K562 (cell line): Measurements from ENCODE around the gene GNG7. TPM values are rescaled to one million over a fixed set of nuclear protein-coding genes. Genes with fewer than 3 reads are reported as not detected.

Experiments
- ATAC-seq: fragments of 200-7000 bp; cut with Tn5 transposase; 3 replicates; pipeline ENCODE4 v1.9.1; 2020; ENCODE audit warnings: moderate library complexity
- BruUV-seq: library from RNA; stranded (reverse); fragments of 400-500 nt; replicated peaks from 2 replicates; lab custom pipeline; 2021; lab: Mats Ljungman, UMichigan
- CTCF ChIA-PET: fragments of 300-600 bp; formaldehyde crosslinking; extraction: SDS; loops from one replicate; lab custom pipeline; 2021; ENCODE audit warnings: low intra/inter-chr PET ratio; lab: Yijun Ruan, JAX
- POLR2A ChIA-PET: fragments of 300-600, 350-650 bp; sonication (Branson Sonifier 250); formaldehyde crosslinking; extraction: SDS; loops from one replicate; lab custom pipeline; 2021; ENCODE audit warnings: antibody characterized with exemption, inconsistent platforms; lab: Yijun Ruan, JAX
- DNase-seq, 4 experiments: peaks; one replicate each; pipeline versions ENCODE4 v3.0.0 to v3.0.0-alpha.2; 2011 to 2018; ENCODE audit warnings: low spot score in 3 of 4, mixed read lengths in 3 of 4; ENCODE audit errors: extremely low read depth in 1 of 4
- FAIRE-seq: peaks from 2 replicates; lab custom pipeline; 2011; peaks lifted over from hg19 to GRCh38; lab: Jason Lieb, UNC
- H2AFZ ChIP-seq: 2 replicates; pipeline ENCODE4 v1.6.0; 2011; ENCODE audit warnings: low read depth, low read length, control low read depth, inconsistent platforms
- H3K27ac ChIP-seq: fragments of 200-600 bp; 3 replicates; pipeline ENCODE4 v1.8.0; 2011; ENCODE audit warnings: low read depth, mild to moderate bottlenecking, control low read depth, inconsistent platforms, low read length, moderate library complexity, mixed read lengths; ENCODE audit errors: extremely low read depth
- H3K27me3 ChIP-seq, 2 experiments: fragments of 300-600 bp in 1 of 2; 2 replicates in 1 of 2; 3 replicates in 1 of 2; pipeline versions ENCODE4 v1.6.0 to v1.8.0; 2011; ENCODE audit warnings: inconsistent platforms in 2 of 2, low read length in 2 of 2, mild to moderate bottlenecking in 1 of 2, mixed read lengths in 1 of 2, moderate library complexity in 1 of 2; ENCODE audit not compliant: control insufficient read depth in 2 of 2, insufficient read depth in 2 of 2
- H3K36me3 ChIP-seq: fragments of 300-600 bp; 3 replicates; pipeline ENCODE4 v1.8.0; 2011; ENCODE audit warnings: mild to moderate bottlenecking, low read length, inconsistent platforms; ENCODE audit not compliant: control insufficient read depth, insufficient read depth
- H3K4me1 ChIP-seq, 2 experiments: fragments of 200-600 bp in 1 of 2; replicated peaks in 1 of 2; 2 replicates in 1 of 2; 3 replicates in 1 of 2; pipeline versions ENCODE4 v1.5.1 to v1.8.0; 2011; ENCODE audit warnings: inconsistent platforms in 2 of 2, low read length in 2 of 2, mild to moderate bottlenecking in 1 of 2, mixed read lengths in 1 of 2, moderate library complexity in 1 of 2; ENCODE audit not compliant: control insufficient read depth in 2 of 2, insufficient read depth in 2 of 2
- H3K4me2 ChIP-seq: 2 replicates; pipeline ENCODE4 v1.6.1; 2011; ENCODE audit warnings: low read length, control low read depth, inconsistent platforms, mixed read lengths; ENCODE audit not compliant: insufficient read depth
- H3K4me3 ChIP-seq: fragments of 200-600 bp; sonication (generic), shearing (Covaris generic); 2 replicates; pipeline ENCODE4 v1.5.1; 2016; ENCODE audit warnings: control low read depth, inconsistent platforms
- H3K79me2 ChIP-seq: fragments of 200-600 bp; 3 replicates; pipeline ENCODE4 v1.8.0; 2011; ENCODE audit warnings: low read length, inconsistent platforms; ENCODE audit not compliant: control insufficient read depth, insufficient read depth
- H3K9ac ChIP-seq, 2 experiments: 2 replicates each; pipeline versions ENCODE4 v1.6.0 to v1.6.1; 2011; ENCODE audit warnings: low read depth in 2 of 2, low read length in 2 of 2, control low read depth in 1 of 2, inconsistent platforms in 1 of 2, mild to moderate bottlenecking in 1 of 2, mixed read lengths in 1 of 2; ENCODE audit not compliant: insufficient read depth in 1 of 2
- H3K9me1 ChIP-seq: one replicate; pipeline ENCODE4 v1.6.0; 2011; ENCODE audit warnings: inconsistent platforms, mild to moderate bottlenecking, low read length, moderate library complexity; ENCODE audit not compliant: control insufficient read depth, insufficient read depth
- H3K9me3 ChIP-seq: replicated peaks from 2 replicates; pipeline ENCODE4 v1.5.1; 2011; ENCODE audit warnings: low read depth, low read length, inconsistent platforms; ENCODE audit not compliant: control insufficient read depth, insufficient read depth
- H4K20me1 ChIP-seq: replicated peaks from 2 replicates; pipeline ENCODE4 v1.6.1; 2011; ENCODE audit warnings: low read length, inconsistent platforms, mixed read lengths; ENCODE audit not compliant: control insufficient read depth, insufficient read depth
- BCOR ChIP-seq: fragments of 450-650 bp; IDR thresholded peaks from 2 replicates; pipeline ENCODE4 v1.6.1; 2016
- CBX1 ChIP-seq: sonication (generic); IDR thresholded peaks from 2 replicates; pipeline ENCODE4 v1.6.1; 2016; ENCODE audit warnings: antibody characterized with exemption, low read depth, mild to moderate bottlenecking
- CCAR2 ChIP-seq: fragments of 200-400 bp; formaldehyde crosslinking; IDR thresholded peaks from 2 replicates; pipeline ENCODE4 v1.6.1; 2017; ENCODE audit warnings: mild to moderate bottlenecking, low read depth, low read length
- E2F4 ChIP-seq: sonication (generic); formaldehyde crosslinking; IDR thresholded peaks from 2 replicates; pipeline ENCODE4 v1.8.0; 2022; ENCODE audit warnings: mild to moderate bottlenecking, low read depth, missing genetic modification reagents
- EZH2 ChIP-seq: IDR thresholded peaks from 2 replicates; pipeline ENCODE4 v1.6.1; 2012; ENCODE audit warnings: low read depth, mild to moderate bottlenecking, inconsistent platforms, low read length, borderline replicate concordance
- GATAD2A ChIP-seq: fragments of 450-650 bp; IDR thresholded peaks from 2 replicates; pipeline ENCODE4 v1.6.1; 2017
- HOMEZ ChIP-seq: fragments of 250-450 bp; sonication (Bioruptor Pico); IDR thresholded peaks from 2 replicates; pipeline ENCODE4 v1.4.0; 2020; ENCODE audit warnings: mild to moderate bottlenecking, moderate library complexity
- MAX ChIP-seq: sonication (generic); formaldehyde crosslinking; IDR thresholded peaks from 2 replicates; pipeline ENCODE4 v1.9.0; 2022; ENCODE audit warnings: mild to moderate bottlenecking, missing genetic modification reagents
- MYC ChIP-seq, 2 experiments: fragments of 250-450 bp in 1 of 2; sonication (Bioruptor Pico) in 1 of 2; IDR thresholded peaks; 2 replicates each; pipeline versions ENCODE4 v1.5.1 to v1.6.1; 2012 to 2021; ENCODE audit warnings: low read depth in 2 of 2, borderline replicate concordance in 1 of 2, improper control_type of control experiment in 1 of 2, low read length in 1 of 2, mild to moderate bottlenecking in 1 of 2, moderate library complexity in 1 of 2
- PHTF2 ChIP-seq: fragments of 250-450 bp; sonication (Bioruptor Pico); IDR thresholded peaks from 2 replicates; pipeline ENCODE4 v1.5.0; 2021; ENCODE audit warnings: mild to moderate bottlenecking
- RCOR1 ChIP-seq, 2 experiments: IDR thresholded peaks; 2 replicates each; pipeline ENCODE4 v1.6.1; 2012; ENCODE audit warnings: low read depth in 2 of 2, low read length in 2 of 2, borderline replicate concordance in 1 of 2, improper control_type of control experiment in 1 of 2
- USF1 ChIP-seq: sonication (generic); formaldehyde crosslinking; IDR thresholded peaks from 2 replicates; pipeline ENCODE4 v1.9.0; 2022; ENCODE audit warnings: mild to moderate bottlenecking, missing genetic modification reagents
- WGBS: fragments of 100-300 bp; shearing (Covaris generic); methylation state at CpG from one replicate; pipeline ENCODE4 v1.1.6; 2016; ENCODE audit warnings: low coverage, mixed read lengths; ENCODE audit not compliant: insufficient coverage; ENCODE audit errors: missing lambda C conversion rate; 5-methylcytosine and 5-hydroxymethylcytosine counted together
- in situ Hi-C: fragments of 300-500 bp; cut with MboI; formaldehyde crosslinking; loops from 4 replicates; pipeline ENCODE4 v1.15.0; 2018; ENCODE audit warnings: inconsistent platforms, mixed read lengths
- intact Hi-C: fragments of 100-400 bp; cut with micrococcal nuclease; formaldehyde crosslinking; loops from 2 replicates; pipeline ENCODE4 v1.14.2; 2022
- polyA plus RNA-seq, 8 experiments: library from polyadenylated mRNA; depleted of rRNA in 4 of 8; stranded (reverse) in 5 of 8; unstranded in 3 of 8; fragments of >200 nt; fragmentation: Nextera tagmentation in 2 of 8; fragmentation: Illumina TruSeq in 1 of 8; extraction: Ambion mirVana in 2 of 8; extraction: Trizol in 1 of 8; gene quantifications; 2 replicates each; pipeline versions ENCODE4 v1.2.1 to v1.2.3, GENCODE V29; 2011 to 2014; ENCODE audit warnings: inconsistent platforms in 1 of 8, missing spikeins in 1 of 8
- total RNA-seq, 7 experiments: library from RNA; depleted of rRNA in 6 of 7; stranded (reverse); fragments of >200 nt in 6 of 7; fragmentation: Illumina TruSeq in 2 of 7; extraction: Trizol in 2 of 7; gene quantifications; 2 replicates each; pipeline versions ENCODE4 v1.2.1 to v1.2.3, GENCODE V29; 2011 to 2021; ENCODE audit warnings: low replicate concordance in 1 of 7

Gene GNG7
- total and polyA plus RNA-seq, 9 of the 15 experiments (the other 6 are each of a cell fraction or from before 2014, with no cell fraction given) = 0.01 to 0.20 (median 0.06) TPM; not detected in 1

GRCh38 chr19:2550431-2551171 lies 151.9 kb downstream of the GNG7 start:
- no peak for DNase-seq
- intact Hi-C loops (no loop called here), in situ Hi-C loops (no loop called here)
- H3K9me3 ChIP-seq = no peaks in the 10 kb centered on the region; the same call in 1 of the 2 replicates
- ChIA-PET POLR2A (no interaction called here), CTCF (interaction anchor here (1.1 kb wide), 1 partner anchor 76 kb away, joined by 3 read pairs; no protein-coding TSS in a partner anchor)
- ATAC-seq = no peak
- H3K27me3 ChIP-seq = peaks cover 3 to 12% of the 10 kb centered on the region in 2 experiments; a peak in 3 of 5 replicates
- no peak for FAIRE-seq
- H4K20me1 ChIP-seq = no peaks in the 10 kb centered on the region
- no peak overlapping the region for H3K27ac ChIP-seq
- peak overlapping the region in 1 of 2 experiments; percentile 65; a peak in 1 of 4 replicates for H3K9ac ChIP-seq
- H3K79me2 ChIP-seq = no peaks in the 10 kb centered on the region
- 48% methylated on average over 17 of the region's 21 CpGs for WGBS
- no peaks in the 10 kb centered on the region for H3K9me1 ChIP-seq
- BruUV-seq = no TSS peak
- H2AFZ ChIP-seq = no peak overlapping the region
- TF ChIP-seq RCOR1 (IDR thresholded peaks at IDR 0.05; ENCODE audit: borderline replicate concordance in 1 of 2, low read depth in 2 of 2, low read length in 2 of 2) (peak in 1 of 2 experiments; percentile 5; a peak in 1 of 4 replicates), MYC (IDR thresholded peaks at IDR 0.05; ENCODE audit: low read depth, low read length) (no peak), MYC (CRISPR knock-in tag; IDR thresholded peaks at IDR 0.05; ENCODE audit: borderline replicate concordance, low read depth) (no peak), HOMEZ (no peak), E2F4 (no peak), MAX (peak; percentile 51; the same call in 1 of the 2 replicates), PHTF2 (CRISPR knock-in tag) (no peak), CBX1 (0 out of 2 replicates have a peak, but pooled peaks have one; percentile 46), EZH2 (no peak), GATAD2A (no peak), USF1 (0 out of 2 replicates have a peak, but pooled peaks have one; percentile 14), CCAR2 (no peak), BCOR (0 out of 2 replicates have a peak, but pooled peaks have one; percentile 16)
- H3K4me3 ChIP-seq = no peak overlapping the region
- no peaks in the 10 kb centered on the region for H3K36me3 ChIP-seq
- H3K4me2 ChIP-seq = no peak overlapping the region
- H3K4me1 ChIP-seq = peaks cover 0 to 27% of the 10 kb centered on the region in 2 experiments; a peak in 3 of 5 replicates
